Rectal smooth muscle tissue (tissue), 1 donor: ENCODE results near the gene CC2D1B.

Source experiments
- H3K27ac ChIP-seq: one replicate; pipeline ENCODE4 v1.7.0; 2013; ENCODE audit warnings: low read depth, low read length, inconsistent platforms
- H3K27me3 ChIP-seq: one replicate; pipeline ENCODE4 v1.7.0; 2013; ENCODE audit warnings: low read length; ENCODE audit not compliant: control insufficient read depth, insufficient read depth
- H3K36me3 ChIP-seq: one replicate; pipeline ENCODE4 v1.7.0; 2013; ENCODE audit warnings: low read length; ENCODE audit not compliant: control insufficient read depth, insufficient read depth
- H3K4me1 ChIP-seq: one replicate; pipeline ENCODE4 v1.7.0; 2013; ENCODE audit warnings: low read length; ENCODE audit not compliant: control insufficient read depth, insufficient read depth
- H3K4me3 ChIP-seq: one replicate; pipeline ENCODE4 v1.7.0; 2013; ENCODE audit warnings: low read length
- H3K9ac ChIP-seq: one replicate; pipeline ENCODE4 v1.7.0; 2013; ENCODE audit warnings: low read length

CC2D1B gene

GRCh38 chr1:52328615-52329014 lies 37.4 kb downstream of the CC2D1B start:
- Histone ChIP-seq H3K27ac (no peak overlapping the region), H3K4me3 (no peak overlapping the region), H3K36me3 (no peaks in the 10 kb centered on the region), H3K27me3 (no peaks in the 10 kb centered on the region), H3K9ac (no peak overlapping the region), H3K4me1 (no peaks in the 10 kb centered on the region)

GRCh38 chr1:52325786-52326185 lies 40.2 kb downstream of the CC2D1B start:
- Histone ChIP-seq H3K27me3 (no peaks in the 10 kb centered on the region), H3K4me3 (no peak overlapping the region), H3K4me1 (no peaks in the 10 kb centered on the region), H3K36me3 (no peaks in the 10 kb centered on the region), H3K27ac (no peak overlapping the region), H3K9ac (no peak overlapping the region)

- Histone ChIP-seq H3K27me3 (no peaks in the 10 kb centered on the region), H3K36me3 (no peaks in the 10 kb centered on the region), H3K27ac (no peak overlapping the region), H3K4me1 (no peaks in the 10 kb centered on the region), H3K9ac (no peak overlapping the region), H3K4me3 (no peak overlapping the region)
Measured at GRCh38 chr1:52323731-52324130, 42.3 kb downstream of the CC2D1B start.

- no peak overlapping the region for H3K4me3 ChIP-seq
- no peaks in the 10 kb centered on the region for H3K27me3 ChIP-seq
- no peaks in the 10 kb centered on the region for H3K36me3 ChIP-seq
- H3K27ac ChIP-seq, result no peak overlapping the region
- no peak overlapping the region for H3K9ac ChIP-seq
- no peaks in the 10 kb centered on the region for H3K4me1 ChIP-seq
Measured at GRCh38 chr1:52321061-52321460, 44.9 kb downstream of the CC2D1B start.

- Histone ChIP-seq H3K9ac (no peak overlapping the region), H3K36me3 (no peaks in the 10 kb centered on the region), H3K4me3 (no peak overlapping the region), H3K27me3 (no peaks in the 10 kb centered on the region), H3K4me1 (no peaks in the 10 kb centered on the region), H3K27ac (no peak overlapping the region)
Measured at GRCh38 chr1:52306227-52307006, 59.6 kb downstream of the CC2D1B start.

- Histone ChIP-seq H3K9ac (no peak overlapping the region), H3K27me3 (no peaks in the 10 kb centered on the region), H3K27ac (no peak overlapping the region), H3K4me1 (no peaks in the 10 kb centered on the region), H3K4me3 (no peak overlapping the region), H3K36me3 (no peaks in the 10 kb centered on the region)
Measured at GRCh38 chr1:52305417-52306226, 60.4 kb downstream of the CC2D1B start.
